ENCODE measurements around the gene MZB1. TPM values are rescaled to one million over a fixed set of nuclear protein-coding genes. Genes with fewer than 3 reads are reported as not detected.
"Not testable (repeated sequence)": the region's sequence is repeated elsewhere in the genome, so short reads cannot be mapped to it uniquely, and the experiment has no call there.

MZB1 gene
- total RNA-seq, 3 donors from 2014 or later: 5.6 to 23.7 (median 10.2) TPM

GRCh38 chr5:139414581-139415130, 24.9 kb upstream of the MZB1 start:
- TF ChIP-seq CTCF (IDR thresholded peaks at IDR 0.05): no peak
- intact Hi-C loops (cut with DNase I, micrococcal nuclease): no loop called here
- ATAC-seq (peak; percentile 5), DNase-seq (no peak)
- Histone ChIP-seq H3K9me3 (no peaks in the 10 kb centered on the region), H3K4me1 (ENCODE audit: low read depth) (peaks cover 32% of the 10 kb centered on the region), H3K4me3 (no peak overlapping the region), H3K36me3 (ENCODE audit: low read depth) (no peaks in the 10 kb centered on the region)

- H3K36me3 ChIP-seq (ENCODE audit: low read depth): no peaks in the 10 kb centered on the region
- DNase-seq (no peak), ATAC-seq (no peak)
- no peak overlapping the region for H3K4me3 ChIP-seq
- TF ChIP-seq CTCF (IDR thresholded peaks at IDR 0.05): no peak
- peaks cover 26% of the 10 kb centered on the region for H3K4me1 ChIP-seq (ENCODE audit: low read depth)
- intact Hi-C loops (cut with DNase I, micrococcal nuclease): no loop called here
- no peaks in the 10 kb centered on the region for H3K9me3 ChIP-seq
Measured at GRCh38 chr5:139413963-139414362, 24.2 kb upstream of the MZB1 start.

GRCh38 chr5:139413153-139413552, 23.4 kb upstream of the MZB1 start:
- ATAC-seq (no peak), DNase-seq (no peak)
- intact Hi-C loops (cut with DNase I, micrococcal nuclease): no loop called here
- Histone ChIP-seq H3K4me3 (no peak overlapping the region), H3K9me3 (no peaks in the 10 kb centered on the region), H3K4me1 (ENCODE audit: low read depth) (peaks cover 19% of the 10 kb centered on the region), H3K36me3 (ENCODE audit: low read depth) (no peaks in the 10 kb centered on the region)
- TF ChIP-seq CTCF (IDR thresholded peaks at IDR 0.05): no peak

- DNase-seq: no peak
- H3K36me3 ChIP-seq (ENCODE audit: low read depth): no peaks in the 10 kb centered on the region
- no peak for ATAC-seq
- no peak for TF ChIP-seq CTCF (IDR thresholded peaks at IDR 0.05)
- intact Hi-C loops (cut with DNase I, micrococcal nuclease): no loop called here
- no peaks in the 10 kb centered on the region for H3K9me3 ChIP-seq
- no peak overlapping the region for H3K4me3 ChIP-seq
- H3K4me1 ChIP-seq (ENCODE audit: low read depth): peaks cover 5% of the 10 kb centered on the region
Measured at GRCh38 chr5:139410993-139411828, 21.5 kb upstream of the MZB1 start.

- H3K4me3 ChIP-seq: no peak overlapping the region
- no peak for TF ChIP-seq CTCF (IDR thresholded peaks at IDR 0.05)
- no peaks in the 10 kb centered on the region for H3K36me3 ChIP-seq (ENCODE audit: low read depth)
- H3K9me3 ChIP-seq: no peaks in the 10 kb centered on the region
- ATAC-seq (no peak), DNase-seq (no peak)
- intact Hi-C loops (cut with DNase I, micrococcal nuclease): no loop called here
- no peaks in the 10 kb centered on the region for H3K4me1 ChIP-seq (ENCODE audit: low read depth)
Measured at GRCh38 chr5:139410121-139410992, 20.6 kb upstream of the MZB1 start.

GRCh38 chr5:139409116-139409515, 19.4 kb upstream of the MZB1 start:
- DNase-seq; intact Hi-C loops (cut with DNase I, micrococcal nuclease): not testable (repeated sequence)

More at GRCh38 chr5:139409116-139409515, 19.4 kb upstream of the MZB1 start:
- not testable (repeated sequence) for ATAC-seq; H3K9me3 ChIP-seq; H3K4me3 ChIP-seq; H3K4me1 ChIP-seq (ENCODE audit: low read depth); H3K36me3 ChIP-seq (ENCODE audit: low read depth)
